Smooth muscle cell (in vitro differentiated cells): ENCODE results near the gene P2RX7. TPM values are rescaled to one million over a fixed set of nuclear protein-coding genes. Genes with fewer than 3 reads are reported as not detected.
A peak's percentile ranks its signal among the peaks of the same experiment; 100 is the strongest.
"Not testable (repeated sequence)": the region's sequence is repeated elsewhere in the genome, so short reads cannot be mapped to it uniquely, and the experiment has no call there.

Source experiments
- DNase-seq: peaks from one replicate; lab custom pipeline; 2025; ENCODE audit not compliant: unreplicated experiment; lab: John Stamatoyannopoulos, UW
- H2AFZ ChIP-seq: fragments of 200-600 bp; sonication (generic); 2 replicates; pipeline ENCODE4 v1.6.0; 2016; ENCODE audit warnings: antibody characterized with exemption, low read depth, mild to moderate bottlenecking
- H3F3A ChIP-seq: fragments of 200-600 bp; sonication (generic); 2 replicates; pipeline ENCODE4 v1.6.0; 2017; ENCODE audit warnings: antibody characterized with exemption, low read depth
- H3K27ac ChIP-seq: fragments of 200-600 bp; sonication (generic); 2 replicates; pipeline ENCODE4 v1.5.1; 2016; ENCODE audit warnings: low read depth, mild to moderate bottlenecking
- H3K27me3 ChIP-seq: fragments of 200-600 bp; sonication (generic); 2 replicates; pipeline ENCODE4 v1.6.1; 2016; ENCODE audit warnings: low read depth, mild to moderate bottlenecking
- H3K36me3 ChIP-seq: fragments of 200-600 bp; sonication (generic); 2 replicates; pipeline ENCODE4 v1.5.1; 2016; ENCODE audit warnings: low read depth
- H3K4me1 ChIP-seq: fragments of 200-600 bp; sonication (generic); 2 replicates; pipeline ENCODE4 v1.5.1; 2016; ENCODE audit warnings: low read depth
- H3K4me2 ChIP-seq: fragments of 200-600 bp; sonication (generic); 2 replicates; pipeline ENCODE4 v1.6.0; 2016; ENCODE audit warnings: mild to moderate bottlenecking
- H3K4me3 ChIP-seq: fragments of 200-600 bp; sonication (generic); 2 replicates; pipeline ENCODE4 v1.5.1; 2016; ENCODE audit warnings: mild to moderate bottlenecking
- H3K79me2 ChIP-seq: fragments of 200-600 bp; sonication (generic); 2 replicates; pipeline ENCODE4 v1.6.0; 2016; ENCODE audit warnings: low read depth, mild to moderate bottlenecking
- H3K9ac ChIP-seq: fragments of 200-600 bp; sonication (generic); 2 replicates; pipeline ENCODE4 v1.6.0; 2016; ENCODE audit warnings: low read depth
- H3K9me3 ChIP-seq: fragments of 200-600 bp; sonication (generic); replicated peaks from 2 replicates; pipeline ENCODE4 v1.5.1; 2016; ENCODE audit warnings: low read depth
- H4K20me1 ChIP-seq: fragments of 200-600 bp; sonication (generic); 2 replicates; pipeline ENCODE4 v1.6.0; 2016; ENCODE audit warnings: low read depth
- CTCF ChIP-seq: fragments of 200-600 bp; sonication (generic); IDR thresholded peaks from 2 replicates; pipeline ENCODE4 v1.5.1; 2017; ENCODE audit warnings: borderline replicate concordance, mild to moderate bottlenecking, antibody characterized with exemption; ENCODE audit not compliant: insufficient read depth, poor library complexity, severe bottlenecking
- WGBS: methylation state at CpG from one replicate; pipeline ENCODE4 v1.1.7; 2016; ENCODE audit warnings: low lambda C conversion rate; 5-methylcytosine and 5-hydroxymethylcytosine counted together
- polyA plus RNA-seq: library from polyadenylated mRNA; unstranded; fragments of >200 nt; fragmentation: Nextera tagmentation; extraction: Ambion mirVana; gene quantifications from 2 replicates; pipeline ENCODE4 v1.2.1, GENCODE V29; 2016
- total RNA-seq: library from RNA; depleted of rRNA; stranded (reverse); fragments of >200 nt; gene quantifications from 2 replicates; pipeline ENCODE4 v1.2.3, GENCODE V29; 2014

The P2RX7 gene
- total and polyA plus RNA-seq, 2 experiments from 2014 or later, result 1.1 to 1.6 TPM

DNA sequence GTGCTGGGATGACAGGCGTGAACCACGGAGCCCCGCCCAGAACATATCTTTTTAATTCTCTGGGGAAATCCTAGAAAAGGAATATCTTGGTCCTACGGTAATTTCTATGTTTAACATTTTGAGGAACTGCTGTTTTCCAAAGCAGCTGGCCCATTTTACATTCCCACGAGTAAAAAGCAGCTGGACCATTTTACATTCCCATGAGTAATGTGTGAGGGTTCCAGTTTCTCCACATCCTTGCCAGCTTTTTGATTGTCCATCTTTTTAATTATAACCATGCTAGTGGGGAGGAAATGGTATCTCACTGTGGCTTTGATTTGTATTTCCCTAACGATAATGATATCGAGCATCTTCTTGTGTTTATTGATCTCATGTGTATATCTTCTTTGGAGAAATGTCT lies 72.8 kb downstream of the P2RX7 start:
- Histone ChIP-seq H3K4me1 (no peaks in the 10 kb centered on the region), H3K79me2 (no peaks in the 10 kb centered on the region), H2AFZ (no peak overlapping the region), H3K36me3 (no peaks in the 10 kb centered on the region), H4K20me1 (no peaks in the 10 kb centered on the region), H3K9ac (no peak overlapping the region), H3F3A (peaks cover 11% of the 10 kb centered on the region), H3K4me2 (no peak overlapping the region), H3K27me3 (no peaks in the 10 kb centered on the region), H3K4me3 (no peak overlapping the region), H3K27ac (no peak overlapping the region), H3K9me3 (no peaks in the 10 kb centered on the region)
- TF ChIP-seq CTCF, result no peak
- WGBS, result 96% methylated on average over 7 of the region's 7 CpGs
- no peak for DNase-seq

DNA sequence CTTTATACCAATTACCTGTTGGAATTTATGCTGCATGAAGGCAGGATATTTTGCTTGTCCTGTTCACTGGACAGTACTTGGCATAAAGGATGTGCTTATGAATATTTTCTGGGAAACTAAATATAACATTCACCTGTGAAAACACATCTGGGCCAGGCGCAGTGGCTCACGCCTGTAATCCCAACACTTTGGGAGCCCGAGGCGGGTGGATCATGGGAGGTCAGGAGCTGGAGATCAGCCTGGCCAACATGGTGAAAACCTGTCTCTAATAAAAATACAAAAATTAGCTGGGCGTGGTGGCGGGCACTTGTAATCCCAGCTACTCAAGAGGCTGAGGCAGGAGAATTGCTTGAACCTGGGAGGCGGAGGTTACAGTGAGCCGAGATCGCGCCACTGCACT lies 75.9 kb downstream of the P2RX7 start:
- H3K27me3 ChIP-seq, H3K79me2 ChIP-seq, H3K9ac ChIP-seq, H2AFZ ChIP-seq, H3K27ac ChIP-seq, H3K4me3 ChIP-seq, H3K9me3 ChIP-seq, DNase-seq, H3K36me3 ChIP-seq, H3K4me1 ChIP-seq, H4K20me1 ChIP-seq, H3K4me2 ChIP-seq: not testable (repeated sequence)
- 97% methylated on average over 10 of the region's 10 CpGs for WGBS
- peaks cover 16% of the 10 kb centered on the region for H3F3A ChIP-seq

DNA sequence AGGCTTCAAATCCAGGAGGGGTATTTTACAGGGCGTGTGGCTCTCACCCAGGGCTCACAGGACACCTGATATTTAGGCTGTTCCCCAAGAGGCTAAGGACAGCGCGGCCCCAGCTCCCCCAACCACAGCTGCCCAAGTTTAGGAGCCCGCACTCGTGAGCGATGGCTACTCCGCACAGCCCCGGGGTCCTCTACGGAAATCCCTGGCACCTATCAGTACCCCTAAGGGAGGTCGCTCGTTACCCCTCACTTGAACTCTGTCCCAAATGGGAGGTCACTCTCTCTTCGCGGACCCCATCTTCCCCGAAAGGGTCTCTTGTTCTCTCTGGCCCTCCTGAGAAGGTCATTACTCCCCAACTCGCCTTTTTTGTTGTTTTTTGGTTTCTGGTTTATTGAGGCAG lies 76.5 kb downstream of the P2RX7 start:
- Histone ChIP-seq H3K9me3 (no peaks in the 10 kb centered on the region), H3K36me3 (no peaks in the 10 kb centered on the region), H3K9ac (no peak overlapping the region), H4K20me1 (no peaks in the 10 kb centered on the region), H3K27ac (no peak overlapping the region), H3F3A (peaks cover 20% of the 10 kb centered on the region), H3K79me2 (no peaks in the 10 kb centered on the region), H3K27me3 (no peaks in the 10 kb centered on the region), H3K4me3 (no peak overlapping the region), H3K4me1 (no peaks in the 10 kb centered on the region), H2AFZ (no peak overlapping the region), H3K4me2 (no peak overlapping the region)
- DNase-seq, result no peak
- 88% methylated on average over 15 of the region's 15 CpGs for WGBS
- TF ChIP-seq CTCF, result no peak

GRCh38 chr12:121209624-121210572 lies 77.2 kb downstream of the P2RX7 start, which contains the start of gene P2RX4:
P2RX4 (plus strand) TSS chr12:121210129; CDS start chr12:121210165, 36 bp downstream.
- Histone ChIP-seq H4K20me1 (no peaks in the 10 kb centered on the region), H3K9me3 (no peaks in the 10 kb centered on the region), H3K9ac (peak within 1 kb of the TSS; percentile 79), H3K27ac (peak within 1 kb of the TSS; percentile 47), H2AFZ (peak within 1 kb of the TSS; percentile 86), H3K36me3 (no peaks in the 10 kb centered on the region), H3K79me2 (no peaks in the 10 kb centered on the region), H3K27me3 (no peaks in the 10 kb centered on the region), H3K4me3 (peak within 1 kb of the TSS; percentile 70), H3K4me2 (peak within 1 kb of the TSS; percentile 86), H3K4me1 (no peaks in the 10 kb centered on the region), H3F3A (peaks cover 20% of the 10 kb centered on the region)
- peak; percentile 18 for TF ChIP-seq CTCF
- DNase-seq, result peak; percentile 48
- WGBS, result 15% methylated on average over 52 of the region's 97 CpGs
